Hepatic stellate cell (primary cell): ENCODE data around the gene SPINK6.

Experiments
- DNase-seq: peaks from one replicate; pipeline ENCODE4 v3.0.0; 2011; ENCODE audit warnings: low spot score

The SPINK6 gene

DNA sequence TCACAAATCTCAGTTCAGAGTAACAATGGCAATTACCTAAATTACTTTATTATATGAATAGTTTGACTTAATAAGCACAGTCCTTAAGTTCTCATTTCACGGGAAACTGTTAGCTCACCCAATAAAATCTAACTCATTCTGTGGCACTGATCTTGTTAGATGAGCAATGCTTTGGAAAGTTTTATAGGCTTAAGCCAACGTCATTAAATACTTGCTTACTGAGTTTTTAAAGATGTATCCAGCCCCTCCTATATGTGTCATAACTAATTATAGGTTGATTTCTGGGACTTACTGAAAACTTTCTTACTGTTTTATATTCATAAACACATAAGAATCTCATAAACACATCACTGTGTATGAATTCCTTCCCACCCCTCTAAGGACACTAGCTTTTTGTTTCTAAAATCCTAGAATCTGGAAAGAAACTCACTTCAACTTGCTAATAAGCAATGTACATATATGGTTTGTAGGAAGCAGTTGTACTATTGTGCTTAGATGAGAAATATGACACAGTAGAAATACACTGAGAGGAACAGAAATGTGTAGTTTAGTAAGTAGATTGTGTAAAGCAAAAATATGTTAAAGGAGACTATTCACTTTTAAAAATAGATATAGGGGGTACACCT lies 21.4 kb downstream of the SPINK6 start:
- no peak for DNase-seq

DNA sequence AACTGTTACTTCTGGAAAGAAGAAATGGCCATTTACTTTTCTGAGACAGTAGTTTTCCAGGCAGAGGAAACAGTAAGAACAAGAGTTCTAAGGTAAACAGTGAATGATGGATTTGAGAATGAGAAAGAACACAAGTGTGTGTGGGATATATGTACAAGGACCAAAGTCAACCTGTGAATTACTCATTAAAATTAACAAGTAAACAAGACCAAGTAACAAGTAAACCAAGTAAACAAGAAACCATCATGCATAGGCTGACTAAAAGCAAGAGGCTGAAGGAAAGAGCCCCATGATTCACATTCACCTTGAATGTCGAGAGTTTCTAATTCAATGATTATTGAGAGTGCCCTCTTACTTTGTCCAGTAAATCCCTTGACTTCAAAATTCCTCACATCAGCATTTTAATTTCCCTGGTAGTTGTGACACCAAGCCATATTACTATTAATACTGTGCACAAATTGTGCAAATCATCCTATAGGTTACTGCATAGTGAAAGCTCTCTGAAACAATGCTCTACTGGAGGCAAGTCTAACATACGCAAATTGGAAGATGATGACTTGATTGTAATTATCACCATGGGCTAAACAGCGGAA lies 25.6 kb downstream of the SPINK6 start:
- DNase-seq: no peak

DNA sequence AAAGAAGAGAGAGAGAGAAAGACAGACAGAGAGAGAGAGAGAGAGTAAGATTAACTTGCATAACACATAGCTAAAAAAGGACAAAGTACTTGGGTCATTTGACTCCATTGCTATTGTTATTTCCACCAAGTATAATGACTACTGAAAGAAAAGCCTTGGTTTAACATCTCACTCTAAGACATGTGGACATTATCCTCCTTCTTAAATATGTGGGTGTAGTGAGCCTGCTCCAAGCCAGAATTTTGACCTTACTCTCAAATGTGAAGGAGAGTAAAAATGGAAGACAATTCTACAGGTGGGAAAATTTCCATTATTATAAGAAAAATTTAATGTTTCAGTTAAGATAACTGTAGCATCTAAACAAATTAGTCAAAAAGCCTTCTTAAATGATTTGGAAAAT lies 27.0 kb downstream of the SPINK6 start:
- DNase-seq: no peak

DNA sequence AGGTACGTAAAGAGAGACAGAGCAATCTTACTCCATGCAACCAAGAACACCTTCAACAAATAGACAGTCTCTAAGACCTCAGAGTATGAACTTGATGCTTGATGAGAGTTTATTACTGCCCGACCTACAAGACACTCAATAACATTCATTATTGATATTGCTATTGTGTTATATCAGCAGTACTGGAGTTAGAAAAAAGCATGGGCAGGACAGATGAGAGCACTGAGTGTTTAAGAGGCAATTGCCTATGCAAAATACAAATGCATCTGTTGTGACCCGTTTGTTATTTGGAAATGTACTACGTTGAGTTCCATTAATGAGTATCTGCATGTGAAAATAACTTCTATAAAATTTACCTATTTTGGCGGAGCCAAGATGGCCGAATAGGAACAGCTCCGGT lies 27.4 kb downstream of the SPINK6 start:
- no peak for DNase-seq

DNA sequence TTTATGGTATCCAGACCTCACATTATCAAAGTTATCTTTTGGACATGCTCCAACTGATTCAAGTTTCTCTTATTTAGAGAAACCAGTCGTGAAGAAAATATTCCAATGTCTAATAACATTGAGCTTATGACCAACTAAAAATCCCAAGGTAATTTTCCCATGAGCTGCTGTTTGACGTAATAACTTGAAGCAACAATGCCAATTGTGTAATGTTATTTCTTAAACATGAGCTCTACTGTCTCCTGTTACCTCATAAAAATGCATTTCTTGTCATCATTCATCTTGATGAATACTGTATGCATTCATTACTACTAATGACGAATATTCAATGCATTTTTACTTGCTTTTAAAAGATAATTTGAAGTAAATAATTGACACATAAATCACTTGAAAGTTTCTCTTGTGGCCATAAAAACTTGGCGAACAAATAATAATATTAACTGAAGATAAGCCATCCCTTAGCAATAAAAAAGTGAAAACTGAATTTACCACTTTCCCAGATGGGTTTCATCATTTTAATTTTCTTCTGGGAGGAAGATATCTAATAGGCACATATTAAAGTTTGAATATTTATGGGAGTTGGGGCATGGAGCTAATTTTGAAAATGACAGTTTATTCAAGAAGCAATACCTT lies 35.1 kb downstream of the SPINK6 start:
- no peak for DNase-seq

DNA sequence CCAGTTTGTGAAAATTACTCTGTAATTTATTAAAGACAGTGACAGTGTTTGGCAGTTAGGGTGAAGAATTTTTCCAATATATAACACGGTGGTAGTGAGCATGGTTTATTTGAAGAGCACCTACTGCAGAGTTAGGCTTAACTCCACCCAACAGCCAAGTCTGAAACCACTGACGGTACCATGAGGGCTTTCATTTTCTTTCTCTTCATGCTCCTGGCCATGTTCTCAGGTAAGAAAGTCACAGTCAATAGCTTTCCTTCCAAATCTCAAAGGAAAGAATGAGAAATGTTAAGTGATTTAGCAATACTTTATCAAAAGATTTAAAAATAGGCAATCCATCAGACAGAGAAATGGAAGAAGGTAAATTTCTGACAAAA lies 35.6 kb downstream of the SPINK6 start, which contains the start of gene MARCOL:
Gene MARCOL, plus strand, starts transcription at position 108 of the 377 bp plus-strand sequence. Its CDS starts 73 bp downstream, at position 181.
- no peak for DNase-seq

DNA sequence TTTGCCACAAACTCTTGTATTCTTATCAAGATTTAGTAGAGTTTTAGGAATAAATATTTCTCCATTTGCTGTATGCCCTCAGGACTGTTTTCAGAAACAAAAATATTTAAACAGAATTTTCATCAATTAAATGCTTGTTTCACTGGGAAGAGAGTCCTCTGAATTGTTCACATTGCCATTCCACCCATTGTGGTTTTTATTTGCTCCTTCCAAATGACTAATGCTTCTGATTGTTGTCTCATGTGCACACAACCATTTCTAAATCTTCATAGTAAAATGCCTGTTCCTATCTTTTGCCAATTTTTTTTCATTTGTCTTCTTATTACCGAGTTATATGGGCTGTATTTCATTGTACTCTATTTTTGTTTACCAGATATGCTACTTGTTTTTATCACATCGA lies 46.1 kb downstream of the SPINK6 start:
- no peak for DNase-seq

DNA sequence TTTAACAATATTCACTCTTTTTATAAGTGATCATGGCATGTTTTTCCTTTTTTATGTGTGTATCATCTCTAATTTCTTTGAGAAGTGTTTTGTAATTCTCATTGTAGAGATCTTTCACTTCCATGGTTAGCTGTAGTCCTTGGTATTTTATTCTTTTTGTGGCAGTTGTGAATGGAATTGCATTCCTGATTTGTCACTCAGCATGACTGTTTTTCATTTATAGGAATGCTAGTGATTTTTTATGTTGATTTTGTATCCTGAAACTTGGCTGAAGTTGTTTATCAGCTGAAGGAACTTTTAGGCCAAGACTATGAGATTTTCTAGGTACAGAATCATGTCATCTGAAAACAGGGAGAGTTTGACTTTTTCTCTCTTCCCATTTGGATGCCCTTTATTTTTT lies 52.6 kb downstream of the SPINK6 start:
- DNase-seq: no peak

DNA sequence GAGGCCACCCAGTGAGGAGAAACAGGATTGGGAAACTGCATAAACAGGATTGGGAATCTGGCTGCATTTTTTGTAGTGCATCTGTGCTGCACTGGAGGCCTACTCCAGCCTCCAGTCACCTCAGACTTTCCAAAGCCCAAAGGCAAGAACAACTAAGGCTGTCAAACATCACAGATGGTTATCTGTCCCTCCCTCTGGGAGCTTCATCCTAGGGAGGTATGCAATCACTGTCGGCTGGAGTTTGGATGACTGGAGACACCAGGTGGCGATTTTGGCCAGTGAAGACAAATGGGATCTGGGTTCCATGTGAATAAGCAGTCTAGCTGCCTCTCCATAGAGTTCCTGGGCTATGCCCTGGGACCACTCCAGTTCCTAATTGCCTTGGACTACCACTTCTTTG lies 56.4 kb downstream of the SPINK6 start:
- DNase-seq: no peak

DNA sequence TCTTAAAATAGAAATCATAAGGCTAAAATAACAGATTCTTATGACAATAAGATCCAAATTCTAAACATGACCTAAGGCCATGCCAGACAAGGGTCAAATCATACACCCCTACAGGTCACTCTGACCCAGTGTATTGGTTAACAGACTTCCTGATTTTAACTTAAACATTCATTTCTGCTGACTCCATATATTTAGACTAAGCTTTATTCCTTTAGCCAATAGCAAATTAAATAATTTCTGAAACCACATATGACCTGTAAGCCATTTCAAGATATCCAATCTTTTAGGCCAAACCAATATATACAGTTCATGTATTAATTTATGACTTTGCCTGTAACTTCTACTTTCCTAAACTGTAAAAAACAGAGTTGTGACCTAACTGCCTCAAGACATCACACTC lies 58.4 kb downstream of the SPINK6 start:
- no peak for DNase-seq
